GM18867 (cell line): ENCODE measurements around the gene MRFAP1L1.
"Not testable (repeated sequence)": the region's sequence is repeated elsewhere in the genome, so short reads cannot be mapped to it uniquely, and the experiment has no call there.

Experiments
- ATAC-seq: cut with Tn5 transposase; IDR thresholded peaks from one replicate; pipeline ENCODE4 v1.9.1; 2021; ENCODE audit warnings: mild to moderate bottlenecking, moderate library complexity; ENCODE audit not compliant: unreplicated experiment

MRFAP1L1 gene

GRCh38 chr4:6734165-6734786 is 24.6 kb upstream of the MRFAP1L1 start:
- ATAC-seq, result no peak

GRCh38 chr4:6733358-6734164 is 23.9 kb upstream of the MRFAP1L1 start:
- no peak for ATAC-seq

- ATAC-seq, result no peak
These were observed 23.0 kb upstream of the MRFAP1L1 start for GRCh38 chr4:6732441-6733357.

GRCh38 chr4:6731780-6732179 is 22.1 kb upstream of the MRFAP1L1 start:
- no peak for ATAC-seq

- ATAC-seq, result no peak
These were observed 21.6 kb upstream of the MRFAP1L1 start for GRCh38 chr4:6731318-6731675.

- ATAC-seq, result no peak
These were observed 21.1 kb upstream of the MRFAP1L1 start for GRCh38 chr4:6730603-6731317.

- no peak for ATAC-seq
These were observed 18.8 kb upstream of the MRFAP1L1 start for GRCh38 chr4:6728320-6729029.

GRCh38 chr4:6727943-6728250 is 18.2 kb upstream of the MRFAP1L1 start:
- ATAC-seq, result no peak

GRCh38 chr4:6727081-6727942 is 17.6 kb upstream of the MRFAP1L1 start:
- no peak for ATAC-seq

GRCh38 chr4:6725427-6725961 is 15.8 kb upstream of the MRFAP1L1 start:
- not testable (repeated sequence) for ATAC-seq

- ATAC-seq, result no peak
These were observed 14.9 kb upstream of the MRFAP1L1 start for GRCh38 chr4:6724421-6725111.

- no peak for ATAC-seq
These were observed 14.2 kb upstream of the MRFAP1L1 start for GRCh38 chr4:6723851-6724250.

GRCh38 chr4:6722891-6723290 is 13.2 kb upstream of the MRFAP1L1 start:
- ATAC-seq, result no peak

GRCh38 chr4:6721121-6721520 is 11.5 kb upstream of the MRFAP1L1 start:
- no peak for ATAC-seq

GRCh38 chr4:6720202-6720699 is 10.6 kb upstream of the MRFAP1L1 start:
- ATAC-seq, result peak; percentile 33

GRCh38 chr4:6719611-6720179 is 10.0 kb upstream of the MRFAP1L1 start:
- ATAC-seq, result no peak

GRCh38 chr4:6718932-6719610 is 9.4 kb upstream of the MRFAP1L1 start:
- ATAC-seq, result no peak
